H54 (cell line): ENCODE measurements around the gene MEA1.
A peak's percentile ranks its signal among the peaks of the same experiment; 100 is the strongest.

Source experiments
- DNase-seq: peaks from one replicate; pipeline ENCODE4 v3.0.0; 2011; ENCODE audit warnings: low spot score, mixed read lengths; ENCODE audit not compliant: insufficient read length
- FAIRE-seq: peaks from 3 replicates; lab custom pipeline; 2011; peaks lifted over from hg19 to GRCh38; lab: Jason Lieb, UNC
- POLR2A ChIP-seq: IDR thresholded peaks from 2 replicates; pipeline ENCODE4 v1.6.1; 2011; ENCODE audit warnings: low read depth, mild to moderate bottlenecking, low read length

MEA1 gene

DNA sequence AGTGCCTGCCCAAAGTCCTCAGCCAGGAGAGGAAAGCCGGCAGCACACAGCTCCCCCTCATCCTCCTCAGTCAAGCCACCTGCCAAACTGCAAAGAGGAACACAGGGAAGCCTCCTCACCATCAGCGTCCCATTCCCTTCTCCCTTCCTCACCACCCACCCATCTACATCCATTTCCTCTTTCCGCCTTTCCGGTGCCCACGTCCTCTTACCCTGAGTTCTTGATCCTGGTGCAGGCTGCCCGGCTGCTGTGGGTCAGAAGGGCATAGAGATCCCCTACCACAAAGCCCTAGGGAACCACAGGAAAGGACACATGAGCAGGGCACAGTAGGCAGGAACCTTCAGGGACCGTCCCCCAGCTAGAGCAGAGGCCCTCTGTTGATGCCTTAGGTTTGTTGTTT is 47.2 kb downstream of the MEA1 start:
- TF ChIP-seq POLR2A: no peak
- DNase-seq: no peak
- no peak for FAIRE-seq

DNA sequence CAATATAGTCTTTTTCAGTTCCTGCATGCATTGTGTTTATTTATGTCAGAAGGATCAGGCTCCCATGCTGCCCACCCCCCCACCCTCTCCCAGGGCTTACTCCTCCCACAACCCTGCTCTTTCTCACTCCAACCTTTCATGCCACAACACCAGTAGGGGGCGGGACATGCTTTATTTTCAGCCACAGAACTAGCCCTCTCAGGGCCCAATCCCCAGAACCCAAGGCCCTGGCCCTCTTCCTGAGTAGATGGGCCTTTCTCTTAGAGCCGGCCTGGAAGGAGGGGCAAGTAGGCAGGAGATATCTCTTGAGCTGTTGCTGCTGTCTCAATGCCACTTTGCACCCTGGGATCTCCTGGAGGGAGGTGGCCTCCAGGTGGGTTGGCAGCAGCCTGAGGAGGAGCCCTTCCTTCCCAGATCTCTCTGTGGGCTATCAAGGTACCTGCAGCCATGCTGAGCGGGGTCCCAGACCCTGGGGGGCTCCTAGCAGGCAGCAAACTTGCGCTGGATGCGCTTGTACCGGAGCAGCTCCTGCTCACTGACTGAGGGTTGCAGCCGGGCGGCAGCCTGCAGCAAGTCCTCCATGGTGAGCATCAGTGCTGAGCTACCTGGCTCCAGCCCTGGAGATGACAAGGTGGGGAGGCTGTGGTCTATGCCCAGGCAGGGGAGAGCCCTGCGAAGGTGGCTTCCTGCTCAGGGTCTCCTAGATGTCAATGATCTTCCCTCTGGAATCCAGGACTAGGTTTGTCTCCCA is 49.7 kb downstream of the MEA1 start:
- TF ChIP-seq POLR2A: no peak
- DNase-seq (peak; percentile 58), FAIRE-seq (no peak)

DNA sequence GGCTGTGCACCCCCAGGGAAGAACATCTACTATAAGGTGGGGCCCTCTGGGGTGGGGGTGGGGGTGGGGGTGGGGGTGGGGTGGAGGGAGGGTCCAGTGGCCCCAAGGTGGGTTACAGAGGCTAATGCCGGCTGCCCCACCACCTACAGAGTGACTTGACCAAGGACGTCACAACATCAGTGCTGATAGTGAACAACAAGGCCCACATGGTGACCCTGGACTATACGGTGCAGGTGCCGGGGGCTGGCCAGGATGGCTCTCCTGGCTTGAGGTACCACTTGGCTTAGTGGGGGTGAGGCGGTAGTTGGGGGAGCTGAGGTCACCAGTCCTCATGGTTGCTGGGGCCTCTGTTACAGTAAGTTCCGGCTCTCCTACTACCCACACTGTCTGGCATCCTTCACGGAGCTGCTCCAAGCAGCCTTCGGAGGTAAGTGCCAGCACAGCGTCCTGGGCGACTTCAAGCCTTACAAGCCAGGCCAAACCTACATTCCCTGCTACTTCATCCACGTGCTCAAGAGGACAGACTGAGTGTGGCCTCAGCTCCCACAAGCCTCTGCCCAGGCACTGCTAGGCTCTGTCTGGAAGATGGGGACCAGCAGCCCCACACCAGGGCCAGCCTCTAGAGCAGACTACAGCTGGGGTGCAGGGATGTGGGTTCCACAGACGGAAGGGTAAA is 50.4 kb downstream of the MEA1 start:
- no peak for TF ChIP-seq POLR2A
- FAIRE-seq (no peak), DNase-seq (no peak)

GRCh38 chr6:42962502-42963178 is 51.1 kb downstream of the MEA1 start:
- TF ChIP-seq POLR2A: no peak
- DNase-seq (no peak), FAIRE-seq (no peak)

- DNase-seq: no peak
- TF ChIP-seq POLR2A: no peak
- FAIRE-seq: no peak
These were observed 51.6 kb downstream of the MEA1 start for GRCh38 chr6:42962096-42962495.
